SK-N-MC (cell line): ENCODE results near the gene UBA6.
A peak's percentile ranks its signal among the peaks of the same experiment; 100 is the strongest.

Source experiments
- DNase-seq: peaks from one replicate; pipeline ENCODE4 v3.0.0-alpha.2; 2011; ENCODE audit warnings: low read depth, low spot score
- H3K27ac ChIP-seq: fragments of 200-600 bp; sonication (generic); 2 replicates; pipeline ENCODE4 v1.5.1; 2016; ENCODE audit warnings: mixed run types
- H3K36me3 ChIP-seq: fragments of 200-600 bp; sonication (generic); 2 replicates; pipeline ENCODE4 v1.6.1; 2017; ENCODE audit warnings: antibody characterized with exemption, low read length, mixed read lengths; ENCODE audit not compliant: insufficient read depth
- H3K4me3 ChIP-seq: fragments of 200-600 bp; sonication (generic); 2 replicates; pipeline ENCODE4 v1.5.1; 2016
- H3K9ac ChIP-seq: fragments of 200-600 bp; sonication (generic); 2 replicates; pipeline ENCODE4 v1.8.0; 2017; ENCODE audit warnings: mixed run types, mixed read lengths; ENCODE audit not compliant: insufficient read length
- H3K9me3 ChIP-seq: fragments of 200-600 bp; sonication (generic); 2 replicates; pipeline ENCODE4 v1.6.1; 2017; ENCODE audit warnings: low read depth, mild to moderate bottlenecking, antibody characterized with exemption, low read length, moderate library complexity, mixed read lengths
- EZH2 ChIP-seq: fragments of 200-600 bp; sonication (generic); IDR thresholded peaks from one replicate; pipeline ENCODE4 v1.6.1; 2017; ENCODE audit warnings: antibody characterized with exemption
- FOXP2 ChIP-seq: optimal IDR thresholded peaks from 2 replicates; pipeline ENCODE3; 2011; ENCODE audit warnings: mild to moderate bottlenecking, moderate library complexity; ENCODE audit not compliant: insufficient read depth; ENCODE audit errors: extremely low read length, control extremely low read depth
- POLR2AphosphoS5 ChIP-seq: IDR thresholded peaks from 2 replicates; pipeline ENCODE4 v1.6.1; 2012; ENCODE audit warnings: mild to moderate bottlenecking, low read depth, low read length, borderline replicate concordance

Gene UBA6

DNA sequence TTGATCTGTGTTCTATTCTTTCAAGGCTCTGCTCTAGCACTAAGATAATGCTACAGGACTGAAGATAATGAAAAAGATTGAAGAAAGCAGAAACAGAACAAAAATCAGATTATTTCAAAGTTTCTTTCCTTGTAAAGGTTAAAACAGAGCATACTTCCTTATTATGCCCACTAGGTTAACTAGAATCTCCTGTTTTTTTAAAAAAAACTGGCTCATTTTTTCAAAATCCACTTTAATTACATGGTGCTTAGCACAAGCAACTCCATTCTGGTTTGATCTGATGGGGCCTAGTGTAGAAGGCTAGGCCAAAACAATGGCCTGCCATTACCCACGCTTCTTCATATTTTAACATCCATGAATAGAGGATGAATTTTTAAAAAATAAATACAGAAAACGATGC, 1.2 kb upstream of the UBA6 start:
- TF ChIP-seq EZH2 (no peak), FOXP2 (no peak), POLR2AphosphoS5 (no peak)
- peaks cover 17% of the 10 kb centered on the region for H3K36me3 ChIP-seq
- peak overlapping the region; percentile 82 for H3K9ac ChIP-seq
- peaks cover 7% of the 10 kb centered on the region; the same call in 1 of the 2 replicates for H3K9me3 ChIP-seq
- H3K27ac ChIP-seq: no peak overlapping the region
- no peak for DNase-seq
- H3K4me3 ChIP-seq: peak overlapping the region; percentile 95

DNA sequence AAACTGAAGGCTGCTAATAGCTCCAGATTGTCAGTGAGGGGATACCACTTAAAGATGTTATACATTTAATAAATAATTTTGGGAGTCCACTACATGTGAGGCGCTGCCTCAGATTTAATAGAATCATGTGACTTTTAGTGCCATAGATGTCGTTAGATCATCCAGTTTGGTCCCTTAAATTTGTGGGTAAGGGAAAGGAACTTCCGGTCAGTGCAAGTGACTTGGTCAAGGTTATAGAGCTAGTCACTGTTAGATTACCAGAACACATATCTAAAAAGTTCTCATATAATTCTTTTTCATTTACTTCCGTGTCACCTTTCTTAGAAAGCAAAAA, 529 bp upstream of the UBA6 start:
- peak overlapping the region; percentile 95 for H3K4me3 ChIP-seq
- DNase-seq: no peak
- H3K9me3 ChIP-seq: peaks cover 7% of the 10 kb centered on the region; the same call in 1 of the 2 replicates
- no peak overlapping the region for H3K27ac ChIP-seq
- H3K9ac ChIP-seq: peak overlapping the region; percentile 82
- peaks cover 15% of the 10 kb centered on the region for H3K36me3 ChIP-seq
- TF ChIP-seq FOXP2 (no peak), EZH2 (no peak), POLR2AphosphoS5 (no peak)

DNA sequence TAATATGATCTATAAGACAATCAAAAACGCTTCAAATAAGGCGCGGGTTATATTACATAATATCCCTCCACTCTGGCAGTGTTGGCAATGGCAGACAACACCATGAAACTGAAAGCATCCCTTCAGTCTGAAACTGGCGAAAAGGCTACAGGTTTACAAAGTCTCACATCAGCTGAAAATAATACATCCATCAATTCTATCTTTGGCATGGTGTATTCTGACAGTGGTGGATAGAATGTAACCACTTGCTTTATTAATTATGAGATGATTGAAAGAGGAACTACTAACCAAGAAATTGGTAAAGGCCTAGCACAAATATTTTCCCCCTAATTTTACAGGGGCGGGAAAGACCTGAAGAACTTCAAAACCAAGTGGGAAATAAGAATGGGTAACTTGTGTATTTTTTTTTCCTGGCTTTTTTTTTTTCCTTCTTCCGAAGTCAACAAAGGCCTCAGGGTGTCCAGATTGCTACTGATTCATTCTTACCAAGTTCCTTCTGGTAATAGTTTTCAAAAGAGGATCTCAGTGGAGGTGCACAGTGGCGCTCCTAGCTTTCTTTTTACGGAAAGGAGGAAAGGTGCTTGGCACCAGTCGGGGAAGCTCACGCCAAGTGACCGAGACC, 728 bp downstream of the UBA6 start:
- H3K27ac ChIP-seq: 0 out of 2 replicates have a peak overlapping the region, but pooled peaks have one; percentile 28

DNA sequence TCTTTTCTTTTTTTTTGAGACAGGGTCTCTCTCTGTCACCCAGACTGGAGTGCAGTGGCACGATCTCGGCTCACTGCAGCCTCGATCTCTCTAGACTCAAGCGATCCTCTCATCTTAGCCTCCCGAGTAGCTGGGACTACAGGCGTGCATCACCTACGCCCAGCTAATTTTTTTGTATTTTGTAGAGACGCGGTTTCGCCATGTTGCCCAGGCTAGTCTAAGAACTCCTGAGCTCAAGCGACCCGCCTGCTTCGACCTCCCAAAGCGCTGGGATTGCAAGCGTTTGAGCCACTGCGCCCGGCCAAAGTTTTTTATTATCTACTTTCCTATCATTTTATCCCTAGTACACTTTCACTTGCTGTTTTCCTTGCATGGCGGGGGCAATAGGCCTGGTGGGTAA, 1.4 kb downstream of the UBA6 start:
- no peak for DNase-seq
- peaks cover 14% of the 10 kb centered on the region for H3K36me3 ChIP-seq
- H3K9me3 ChIP-seq: no peaks in the 10 kb centered on the region
- H3K4me3 ChIP-seq: peak overlapping the region; percentile 95
- H3K27ac ChIP-seq: no peak overlapping the region
- TF ChIP-seq EZH2: no peak
- TF ChIP-seq FOXP2: no peak
- no peak for TF ChIP-seq POLR2AphosphoS5
- peak overlapping the region; percentile 77 for H3K9ac ChIP-seq

More for the DNA sequence above, 728 bp downstream of the UBA6 start:
- H3K36me3 ChIP-seq: peaks cover 10% of the 10 kb centered on the region
- peak overlapping the region; percentile 77 for H3K9ac ChIP-seq
- peak overlapping the region; percentile 95 for H3K4me3 ChIP-seq
- DNase-seq: no peak
- no peaks in the 10 kb centered on the region for H3K9me3 ChIP-seq
- no peak for TF ChIP-seq EZH2
- no peak for TF ChIP-seq POLR2AphosphoS5
- TF ChIP-seq FOXP2: no peak

DNA sequence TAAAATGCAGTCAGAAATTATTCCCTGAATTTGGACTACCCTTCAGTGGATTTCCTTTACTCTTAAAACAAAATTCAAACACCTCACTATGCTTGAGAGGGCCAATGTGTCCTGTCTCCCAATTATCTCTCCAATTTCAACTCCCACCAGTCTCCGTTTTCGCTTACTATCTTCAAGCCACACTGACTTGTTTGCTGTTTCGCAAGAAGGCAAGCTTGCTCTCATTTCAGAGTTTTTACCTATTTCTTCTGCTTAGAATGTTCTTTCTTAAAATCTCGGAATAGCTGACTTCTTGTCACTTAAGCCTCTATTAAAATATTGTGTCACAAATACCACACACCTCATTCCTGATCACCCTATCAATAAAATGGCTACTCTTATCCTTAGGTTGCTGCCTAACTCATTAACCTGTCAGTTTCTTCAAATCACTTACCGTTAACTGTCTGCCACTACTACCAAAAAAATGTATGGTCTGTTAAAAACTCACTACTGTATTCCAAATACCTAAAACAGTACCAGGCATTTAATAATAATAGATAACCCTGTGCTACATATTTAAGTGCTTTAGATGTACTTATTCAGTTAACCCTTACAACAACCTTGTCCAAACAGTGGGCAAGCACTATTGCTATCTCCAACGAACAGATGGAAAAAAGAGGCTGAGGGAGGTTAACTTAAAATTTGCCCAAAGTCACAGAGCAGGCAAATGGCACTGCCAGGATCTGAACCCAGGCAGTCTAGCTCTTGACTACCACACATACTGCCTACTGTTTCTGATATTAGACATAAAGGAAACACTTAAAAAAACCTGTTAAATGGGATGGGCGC, 2.9 kb downstream of the UBA6 start:
- Histone ChIP-seq H3K9ac (no peak overlapping the region), H3K9me3 (no peaks in the 10 kb centered on the region), H3K27ac (no peak overlapping the region), H3K4me3 (no peak overlapping the region), H3K36me3 (peaks cover 12% of the 10 kb centered on the region)
- TF ChIP-seq POLR2AphosphoS5 (no peak), FOXP2 (no peak), EZH2 (no peak)
- DNase-seq: no peak

DNA sequence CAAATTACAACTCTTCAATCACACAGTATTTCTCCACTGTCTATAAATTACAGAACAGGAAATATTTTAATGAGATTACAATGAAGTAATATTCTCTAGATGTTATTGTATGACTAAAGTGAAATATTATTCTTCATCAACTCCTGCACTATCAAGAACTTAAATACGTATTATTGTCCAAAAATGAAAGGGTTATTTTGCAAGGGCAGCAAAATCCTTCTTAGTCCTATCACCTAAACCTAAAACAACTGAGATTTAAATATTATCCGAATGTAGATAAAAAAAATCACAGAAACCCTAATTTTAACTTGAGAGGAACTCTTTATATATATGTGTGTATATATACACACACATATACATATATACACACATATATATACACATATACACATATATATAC, 4.9 kb downstream of the UBA6 start:
- peak overlapping the region; percentile 45; the same call in 1 of the 2 replicates for H3K4me3 ChIP-seq
- no peak for TF ChIP-seq POLR2AphosphoS5
- TF ChIP-seq EZH2: no peak
- TF ChIP-seq FOXP2: no peak
- H3K36me3 ChIP-seq: peaks cover 32% of the 10 kb centered on the region

DNA sequence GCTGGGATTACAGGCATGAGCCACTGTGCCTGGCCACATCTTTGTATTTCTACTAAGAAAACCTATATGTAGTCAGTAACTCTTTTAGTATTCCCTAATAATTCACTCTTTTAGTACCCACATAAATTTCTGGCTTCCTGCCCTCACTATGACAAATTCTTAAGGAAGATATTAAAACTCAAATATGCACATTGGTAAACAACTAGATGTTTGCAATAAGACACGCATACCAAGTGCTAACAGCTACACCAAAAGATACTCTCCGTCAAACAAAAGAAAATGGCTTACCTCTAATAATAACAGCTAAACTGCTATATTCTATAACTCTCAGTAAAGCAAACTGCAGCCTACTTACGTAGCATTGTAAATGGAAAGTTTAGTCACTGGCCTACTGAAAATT, 6.3 kb downstream of the UBA6 start:
- H3K9ac ChIP-seq: no peak overlapping the region
- H3K9me3 ChIP-seq: 0 out of 2 replicates have a peak, but pooled peaks cover 2% of the 10 kb centered on the region
- no peak overlapping the region for H3K4me3 ChIP-seq
- peak overlapping the region; percentile 80 for H3K27ac ChIP-seq
- no peak for DNase-seq
- H3K36me3 ChIP-seq: peaks cover 45% of the 10 kb centered on the region
- TF ChIP-seq POLR2AphosphoS5: no peak

More for the DNA sequence above, 4.9 kb downstream of the UBA6 start:
- Histone ChIP-seq H3K9me3 (0 out of 2 replicates have a peak, but pooled peaks cover 2% of the 10 kb centered on the region), H3K27ac (peak overlapping the region; percentile 80), H3K9ac (no peak overlapping the region)
- DNase-seq: no peak

DNA sequence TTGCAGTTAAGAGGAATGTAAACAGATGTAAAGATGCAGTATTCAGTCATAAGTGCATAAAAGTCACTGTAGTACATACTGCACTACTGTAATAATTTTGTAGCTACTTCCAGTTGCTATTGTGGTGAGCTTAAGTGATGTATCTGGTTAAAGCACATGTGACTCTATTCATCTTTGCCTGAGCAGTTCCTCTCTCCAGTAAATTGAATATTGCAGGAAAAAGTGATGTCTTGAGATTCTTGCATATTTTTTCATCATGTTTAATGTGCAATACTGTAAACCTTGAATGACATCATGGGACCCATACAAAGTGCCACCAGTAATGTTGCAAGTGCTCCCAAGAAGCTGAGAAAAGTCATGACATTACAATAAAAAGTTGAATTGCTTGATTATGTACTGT, 9.6 kb downstream of the UBA6 start:
- no peak for DNase-seq
- Histone ChIP-seq H3K4me3 (no peak overlapping the region), H3K9ac (no peak overlapping the region), H3K36me3 (peaks cover 53% of the 10 kb centered on the region), H3K9me3 (0 out of 2 replicates have a peak, but pooled peaks cover 2% of the 10 kb centered on the region), H3K27ac (no peak overlapping the region)
- TF ChIP-seq POLR2AphosphoS5 (no peak), EZH2 (no peak), FOXP2 (no peak)
